Activated naive CD8-positive, alpha-beta T cell treated with anti-CD3 and anti-CD28 coated beads, Interleukin-2, amount 10 ng/mL, durations not matched to agents 7 days and 5 days (primary cell): ENCODE results near the gene SDR42E1. TPM values are rescaled to one million over a fixed set of nuclear protein-coding genes. Genes with fewer than 3 reads are reported as not detected.

Experiments
- ATAC-seq: fragments of 150-1000 bp; cut with Tn5 transposase; one replicate; pipeline ENCODE4 v1.10.0; 2021; ENCODE audit warnings: low read depth, moderate library complexity
- POLR2A ChIA-PET: fragments of 350-600 bp; sonication (Branson Sonifier 250); formaldehyde crosslinking; loops from one replicate; lab custom pipeline; 2021; ENCODE audit warnings: antibody characterized with exemption; lab: Charles Lee
- DNase-seq: peaks from one replicate; pipeline ENCODE4 v3.0.0; 2021
- H3K27ac Mint-ChIP-seq: one replicate; pipeline ENCODE4 v1.8.0; 2022; ENCODE audit warnings: mild to moderate bottlenecking, mixed read lengths
- H3K27me3 Mint-ChIP-seq: one replicate; pipeline ENCODE4 v1.8.0; 2022; ENCODE audit warnings: mild to moderate bottlenecking, moderate library complexity, mixed read lengths
- H3K36me3 Mint-ChIP-seq: one replicate; pipeline ENCODE4 v1.8.0; 2021; ENCODE audit warnings: mild to moderate bottlenecking, mixed read lengths
- H3K4me1 Mint-ChIP-seq: one replicate; pipeline ENCODE4 v1.8.0; 2021; ENCODE audit warnings: mixed read lengths
- H3K4me3 Mint-ChIP-seq: one replicate; pipeline ENCODE4 v1.8.0; 2022; ENCODE audit warnings: mild to moderate bottlenecking, moderate library complexity, mixed read lengths
- H3K9me3 Mint-ChIP-seq: one replicate; pipeline ENCODE4 v1.8.0; 2021; ENCODE audit warnings: mixed read lengths
- total RNA-seq, 2 experiments: library from RNA; stranded (reverse); gene quantifications; one replicate each; pipeline ENCODE4 v1.2.3, GENCODE V29; 2021

SDR42E1 gene, protein sequence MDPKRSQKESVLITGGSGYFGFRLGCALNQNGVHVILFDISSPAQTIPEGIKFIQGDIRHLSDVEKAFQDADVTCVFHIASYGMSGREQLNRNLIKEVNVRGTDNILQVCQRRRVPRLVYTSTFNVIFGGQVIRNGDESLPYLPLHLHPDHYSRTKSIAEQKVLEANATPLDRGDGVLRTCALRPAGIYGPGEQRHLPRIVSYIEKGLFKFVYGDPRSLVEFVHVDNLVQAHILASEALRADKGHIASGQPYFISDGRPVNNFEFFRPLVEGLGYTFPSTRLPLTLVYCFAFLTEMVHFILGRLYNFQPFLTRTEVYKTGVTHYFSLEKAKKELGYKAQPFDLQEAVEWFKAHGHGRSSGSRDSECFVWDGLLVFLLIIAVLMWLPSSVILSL
- total RNA-seq = 10 to 100 TPM; 12.5 to 13.9 TPM

DNA sequence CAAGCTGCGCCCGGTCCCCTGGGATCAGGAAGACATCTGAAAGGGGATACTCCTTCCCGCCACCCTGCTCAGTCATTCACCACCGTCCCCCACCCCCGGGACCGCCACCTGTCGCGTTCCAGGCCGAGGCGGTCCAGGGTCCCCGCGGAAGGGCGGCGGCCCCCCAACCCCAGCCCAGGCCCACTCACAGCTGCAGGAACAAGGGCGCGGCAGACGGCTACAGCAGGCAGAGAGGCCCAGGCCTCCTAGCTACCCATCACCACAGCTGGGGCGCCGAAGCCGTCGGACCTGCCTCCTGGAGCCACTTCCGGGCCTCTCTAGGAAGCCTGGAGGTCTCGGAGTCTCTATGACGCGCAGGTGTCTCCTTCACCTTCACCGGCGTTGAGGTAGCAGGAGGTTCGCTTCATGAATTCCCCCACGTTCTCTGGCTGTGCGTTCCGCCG lies at the start of gene SDR42E1:
SDR42E1 (minus strand) TSS at position 272 of the 443 bp plus-strand sequence. CDS start 10,612 bp downstream, outside the sequence.
- peaks cover 26% of the 10 kb centered on the region for H3K9me3 Mint-ChIP-seq
- peak within 1 kb of the TSS; percentile 83 for H3K27ac Mint-ChIP-seq
- H3K4me3 Mint-ChIP-seq = peak within 1 kb of the TSS; percentile 91
- peak; percentile 74 for DNase-seq
- POLR2A ChIA-PET = interaction anchor here (1.0 kb wide), 1 partner anchor 13 kb away, joined by 3 read pairs; no protein-coding TSS in a partner anchor
- peaks cover 9% of the 10 kb centered on the region for H3K27me3 Mint-ChIP-seq
- ATAC-seq = peak; percentile 98
- H3K4me1 Mint-ChIP-seq = peaks cover 17% of the 10 kb centered on the region
- peaks cover 32% of the 10 kb centered on the region for H3K36me3 Mint-ChIP-seq

DNA sequence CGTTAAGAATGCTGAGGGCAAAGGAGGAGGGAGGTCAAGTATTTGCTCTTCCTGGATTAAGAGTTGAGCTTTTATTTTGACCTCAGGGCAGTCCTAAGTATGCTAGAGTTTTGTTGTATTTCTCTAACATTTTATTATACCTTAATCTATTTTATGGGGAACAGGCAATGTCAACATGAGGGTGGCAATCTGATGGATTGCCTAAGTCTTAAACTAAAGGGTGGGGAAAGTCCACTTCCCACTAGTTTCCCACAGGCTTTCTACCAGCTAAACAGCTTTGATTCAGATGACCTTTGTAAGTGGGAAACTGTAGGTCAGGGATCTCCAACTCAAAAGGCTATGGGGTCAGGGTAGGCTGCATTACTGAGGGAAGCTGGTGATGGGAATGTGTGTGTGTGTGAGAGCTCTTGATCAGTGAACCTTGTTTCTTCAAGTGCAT lies 48.7 kb upstream of the SDR42E1 start:
- Mint-ChIP-seq H3K36me3 (no peaks in the 10 kb centered on the region), H3K4me1 (no peaks in the 10 kb centered on the region), H3K27me3 (peaks cover 26% of the 10 kb centered on the region), H3K4me3 (no peak overlapping the region), H3K27ac (no peak overlapping the region), H3K9me3 (no peaks in the 10 kb centered on the region)
- ATAC-seq = no peak
- DNase-seq = no peak
- POLR2A ChIA-PET = no interaction called here

DNA sequence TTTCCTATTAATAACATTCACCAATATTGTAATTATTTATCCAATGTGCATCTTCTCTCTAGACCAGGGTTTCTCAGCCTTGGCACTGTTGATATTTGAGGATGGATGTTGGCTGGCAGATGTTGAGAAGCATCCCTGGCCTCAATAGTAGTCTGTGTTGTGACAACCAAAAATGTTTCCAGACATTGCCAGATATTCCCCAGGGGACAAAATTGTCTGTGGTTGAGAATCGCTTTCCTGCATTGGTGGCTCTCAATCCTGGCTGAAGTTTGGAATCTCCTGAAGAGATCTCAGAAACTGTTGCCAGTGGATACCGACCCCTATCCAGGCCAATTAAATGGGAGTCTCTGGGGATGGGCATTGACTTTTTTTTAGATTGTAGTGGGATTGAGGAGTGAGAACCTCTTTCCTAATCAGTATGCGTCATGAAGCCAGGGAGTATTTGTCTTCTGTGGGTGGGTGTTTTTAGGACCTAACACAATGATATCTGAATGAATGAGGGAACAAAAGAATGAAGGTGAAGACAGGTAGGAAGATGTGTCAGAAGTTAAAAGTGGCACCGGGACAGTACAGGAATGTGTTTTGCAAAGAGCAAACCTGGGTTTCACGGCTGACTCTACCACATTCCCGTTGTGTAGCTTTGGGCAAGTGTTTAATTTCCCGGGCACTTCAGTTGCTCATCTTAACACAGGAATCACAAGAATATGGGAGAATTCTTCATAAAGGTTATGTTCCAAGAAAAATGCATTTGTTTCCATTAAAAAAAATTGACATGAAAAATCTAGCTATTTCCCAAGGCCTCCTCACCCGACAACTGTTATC lies 48.1 kb upstream of the SDR42E1 start:
- POLR2A ChIA-PET = no interaction called here

DNA sequence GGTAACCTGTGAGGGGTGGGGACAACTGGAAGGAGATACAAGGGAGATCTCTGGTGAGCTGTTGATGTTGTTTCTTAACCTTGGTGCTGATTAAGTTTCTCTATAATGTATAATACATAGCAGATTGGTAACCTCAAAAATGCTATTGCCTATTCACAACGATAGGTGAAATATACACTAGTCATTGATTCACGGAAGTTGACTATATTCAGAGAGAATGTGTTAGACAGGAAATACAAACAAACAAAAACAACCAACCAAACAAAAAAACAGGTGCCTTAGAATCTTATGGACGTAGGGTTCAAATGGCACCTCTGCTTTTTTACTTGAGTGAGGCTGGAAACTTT lies 45.3 kb upstream of the SDR42E1 start:
- Mint-ChIP-seq H3K4me3 (no peak overlapping the region), H3K36me3 (no peaks in the 10 kb centered on the region)
- POLR2A ChIA-PET = interaction anchor here (0.7 kb wide), 1 partner anchor 97 kb away, joined by 3 read pairs; no protein-coding TSS in a partner anchor

More for the DNA sequence above, 48.1 kb upstream of the SDR42E1 start:
- no peak overlapping the region for H3K4me3 Mint-ChIP-seq
- H3K36me3 Mint-ChIP-seq = no peaks in the 10 kb centered on the region
- no peaks in the 10 kb centered on the region for H3K4me1 Mint-ChIP-seq
- H3K27me3 Mint-ChIP-seq = peaks cover 25% of the 10 kb centered on the region
- no peak overlapping the region for H3K27ac Mint-ChIP-seq
- H3K9me3 Mint-ChIP-seq = no peaks in the 10 kb centered on the region
- DNase-seq = no peak
- no peak for ATAC-seq

DNA sequence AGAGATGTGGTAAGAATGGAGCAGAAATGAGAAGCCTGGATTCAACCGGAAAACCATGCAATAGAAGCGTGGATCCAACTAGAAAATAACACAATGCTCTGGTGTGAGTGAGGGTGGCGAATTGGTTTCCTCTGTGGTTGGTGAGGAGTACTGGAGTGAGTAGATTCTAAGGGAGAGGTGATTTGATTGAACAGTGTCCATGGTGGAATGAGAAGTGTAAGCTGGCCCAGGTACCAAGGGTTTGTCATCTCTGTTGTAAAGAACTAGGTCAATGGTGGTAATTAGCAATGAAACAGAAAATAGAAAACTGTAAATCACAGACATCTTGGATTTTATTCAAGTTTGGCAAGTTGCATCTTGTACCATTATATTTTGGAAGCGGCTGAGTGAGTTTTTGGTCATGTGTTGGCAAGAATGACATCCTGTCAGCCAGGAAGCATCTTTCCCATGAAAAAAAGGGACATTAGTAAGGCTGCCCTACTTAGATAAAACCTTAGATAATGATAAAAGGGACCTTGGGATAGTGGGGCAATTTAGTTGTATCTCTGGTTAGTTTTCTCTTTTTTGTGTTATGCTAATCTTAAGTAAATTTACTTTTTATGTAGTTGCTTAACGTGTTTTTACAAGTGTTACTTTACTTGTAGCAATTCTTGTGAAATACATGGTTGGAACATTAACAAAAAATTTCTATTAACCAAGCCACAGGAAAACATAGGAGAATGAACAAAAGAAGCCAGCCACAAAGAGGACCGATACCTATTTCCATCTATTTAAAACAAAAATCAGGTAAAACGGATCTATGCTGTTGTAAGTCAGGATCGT lies 44.7 kb upstream of the SDR42E1 start:
- no peak overlapping the region for H3K27ac Mint-ChIP-seq
- ATAC-seq = no peak
- no peaks in the 10 kb centered on the region for H3K4me1 Mint-ChIP-seq
- H3K4me3 Mint-ChIP-seq = no peak overlapping the region
- no peaks in the 10 kb centered on the region for H3K36me3 Mint-ChIP-seq
- DNase-seq = no peak
- H3K27me3 Mint-ChIP-seq = peaks cover 19% of the 10 kb centered on the region
- POLR2A ChIA-PET = no interaction called here
- H3K9me3 Mint-ChIP-seq = no peaks in the 10 kb centered on the region

More for the DNA sequence above, 45.3 kb upstream of the SDR42E1 start:
- Mint-ChIP-seq H3K4me1 (no peaks in the 10 kb centered on the region), H3K27me3 (peaks cover 20% of the 10 kb centered on the region), H3K9me3 (no peaks in the 10 kb centered on the region), H3K27ac (no peak overlapping the region)
- DNase-seq (no peak), ATAC-seq (no peak)

DNA sequence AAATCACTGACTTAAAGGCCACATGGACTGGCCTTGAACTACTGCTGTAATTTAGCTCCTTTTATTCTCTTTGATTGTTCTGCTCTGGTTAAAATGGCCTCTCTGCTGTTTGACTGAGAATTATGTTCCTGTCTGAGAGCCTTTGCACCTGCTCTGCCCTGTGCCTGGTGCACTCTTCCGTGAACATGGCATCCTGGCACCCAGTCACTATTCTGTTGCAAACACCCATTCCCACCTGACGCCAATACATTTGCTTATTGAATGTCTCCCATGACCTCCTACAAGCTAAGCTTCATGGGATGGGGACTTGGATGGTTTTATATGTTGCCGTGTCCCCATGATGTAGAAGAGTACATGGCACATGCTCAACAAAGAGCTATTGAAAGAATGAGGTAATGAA lies 43.8 kb upstream of the SDR42E1 start:
- peaks cover 18% of the 10 kb centered on the region for H3K27me3 Mint-ChIP-seq
- no peak for DNase-seq
- H3K27ac Mint-ChIP-seq = no peak overlapping the region
- no peaks in the 10 kb centered on the region for H3K4me1 Mint-ChIP-seq
- POLR2A ChIA-PET = no interaction called here
- no peak for ATAC-seq
- no peaks in the 10 kb centered on the region for H3K36me3 Mint-ChIP-seq
- no peak overlapping the region for H3K4me3 Mint-ChIP-seq
- no peaks in the 10 kb centered on the region for H3K9me3 Mint-ChIP-seq

DNA sequence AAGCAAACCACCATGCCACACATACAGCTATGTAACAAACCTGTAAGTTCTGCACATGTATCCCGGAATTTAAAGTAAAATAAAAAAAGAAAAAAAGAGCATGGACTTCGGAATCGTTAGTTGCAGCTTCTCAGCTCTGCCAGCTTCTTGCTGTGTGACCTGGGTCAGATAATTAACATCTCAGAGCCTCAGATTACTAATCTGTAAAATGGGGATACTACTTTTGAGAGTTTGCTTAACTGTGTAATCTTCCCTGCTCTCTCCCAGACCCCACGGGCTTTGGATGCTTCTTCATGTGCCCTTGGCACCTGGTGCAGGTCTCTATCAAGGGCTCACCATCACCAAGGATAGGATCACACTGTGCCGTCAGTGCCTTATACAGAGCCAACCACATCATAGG lies 40.4 kb upstream of the SDR42E1 start:
- ATAC-seq (no peak), DNase-seq (no peak)
- POLR2A ChIA-PET = no interaction called here
- Mint-ChIP-seq H3K36me3 (no peaks in the 10 kb centered on the region), H3K4me1 (no peaks in the 10 kb centered on the region), H3K27me3 (peaks cover 21% of the 10 kb centered on the region), H3K27ac (no peak overlapping the region), H3K4me3 (no peak overlapping the region), H3K9me3 (no peaks in the 10 kb centered on the region)

DNA sequence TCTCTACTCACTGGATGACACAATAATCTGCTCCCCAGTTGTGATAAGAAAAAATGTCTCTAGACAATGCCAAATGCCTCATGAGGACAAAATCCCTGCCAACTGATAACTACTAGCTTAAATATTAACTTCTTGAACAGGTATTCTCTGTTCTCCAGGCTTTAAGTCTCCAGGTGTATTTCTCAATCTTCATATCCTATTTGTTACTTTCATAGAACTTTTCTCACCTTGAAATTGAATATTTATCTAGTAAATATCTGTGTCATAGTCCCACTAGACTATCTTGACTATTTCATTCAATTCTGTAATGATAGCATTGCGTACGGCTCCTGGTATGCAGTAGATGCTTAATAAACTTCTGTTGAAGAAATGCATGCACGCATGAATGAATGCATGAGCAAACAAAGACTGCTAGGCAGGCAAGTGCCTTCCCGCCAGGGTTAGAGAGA lies 39.7 kb upstream of the SDR42E1 start:
- no peak overlapping the region for H3K27ac Mint-ChIP-seq
- no peaks in the 10 kb centered on the region for H3K9me3 Mint-ChIP-seq
- no peak overlapping the region for H3K4me3 Mint-ChIP-seq
- H3K27me3 Mint-ChIP-seq = peaks cover 22% of the 10 kb centered on the region
- H3K36me3 Mint-ChIP-seq = no peaks in the 10 kb centered on the region
- ATAC-seq (no peak), DNase-seq (no peak)
- POLR2A ChIA-PET = no interaction called here
- H3K4me1 Mint-ChIP-seq = no peaks in the 10 kb centered on the region

DNA sequence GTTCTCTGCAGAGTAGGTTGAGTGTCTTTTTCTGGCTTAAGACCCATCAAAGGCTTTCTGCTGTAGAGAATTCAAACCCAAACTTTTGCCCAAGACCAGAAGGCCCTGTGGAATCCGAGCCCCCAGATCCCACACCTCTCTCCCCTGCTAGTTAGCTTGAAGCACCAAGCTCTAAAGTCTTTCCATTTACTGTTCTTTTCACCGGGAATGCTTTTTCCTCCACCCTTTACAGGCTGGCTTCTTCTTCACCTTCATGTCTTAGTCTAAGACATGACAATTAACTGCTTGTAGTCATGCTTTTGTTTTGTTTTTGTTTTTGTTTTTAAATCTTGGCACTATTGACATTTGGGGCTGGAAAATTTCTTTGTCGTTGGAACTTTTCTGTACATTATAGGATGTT lies 39.2 kb upstream of the SDR42E1 start:
- Mint-ChIP-seq H3K9me3 (no peaks in the 10 kb centered on the region), H3K27me3 (peaks cover 24% of the 10 kb centered on the region), H3K27ac (no peak overlapping the region), H3K4me1 (no peaks in the 10 kb centered on the region), H3K4me3 (no peak overlapping the region), H3K36me3 (no peaks in the 10 kb centered on the region)
- DNase-seq (no peak), ATAC-seq (no peak)
- POLR2A ChIA-PET = no interaction called here

DNA sequence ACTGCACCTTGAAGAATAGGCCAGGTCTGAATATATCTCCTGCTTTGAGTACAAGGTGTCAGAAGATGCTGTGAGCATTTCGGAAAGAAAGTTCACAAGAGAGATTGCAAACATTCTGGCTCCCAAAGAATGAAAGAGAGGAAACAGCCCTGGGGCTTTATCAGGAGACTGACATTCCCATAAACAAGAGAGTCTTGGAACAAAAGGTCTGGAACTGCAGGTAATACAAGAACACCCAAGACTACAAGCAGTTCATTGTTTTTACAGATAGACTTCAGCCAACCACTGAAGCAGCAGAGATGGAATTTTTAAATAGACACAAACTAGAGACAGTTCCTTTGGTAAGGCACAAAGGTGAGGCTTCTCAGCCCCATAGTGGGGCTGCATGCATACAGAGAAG lies 38.2 kb upstream of the SDR42E1 start:
- Mint-ChIP-seq H3K27me3 (peaks cover 19% of the 10 kb centered on the region), H3K4me3 (no peak overlapping the region), H3K4me1 (no peaks in the 10 kb centered on the region), H3K36me3 (no peaks in the 10 kb centered on the region), H3K27ac (no peak overlapping the region), H3K9me3 (no peaks in the 10 kb centered on the region)
- POLR2A ChIA-PET = no interaction called here
- ATAC-seq (no peak), DNase-seq (no peak)

DNA sequence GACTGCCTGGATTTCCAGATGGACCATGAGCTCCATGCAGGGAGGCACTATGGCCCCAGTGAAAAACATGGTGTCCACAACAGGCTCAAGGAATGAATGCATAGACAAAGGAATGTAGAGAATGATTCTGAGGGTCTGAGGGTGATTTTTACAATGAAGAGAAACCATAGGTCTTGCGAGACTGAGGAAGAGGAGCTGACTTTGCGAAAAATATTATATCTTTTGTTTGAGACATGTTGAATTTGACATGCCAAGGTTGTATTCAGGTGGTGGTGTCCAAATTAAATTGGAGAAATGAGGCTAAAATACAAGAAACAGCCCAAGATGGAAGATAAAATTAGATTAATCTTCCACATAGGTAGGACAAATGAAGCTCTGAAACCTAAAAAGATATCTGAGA lies 36.5 kb upstream of the SDR42E1 start:
- Mint-ChIP-seq H3K4me3 (no peak overlapping the region), H3K4me1 (no peaks in the 10 kb centered on the region), H3K27ac (no peak overlapping the region), H3K36me3 (no peaks in the 10 kb centered on the region), H3K27me3 (peaks cover 16% of the 10 kb centered on the region), H3K9me3 (no peaks in the 10 kb centered on the region)
- DNase-seq (no peak), ATAC-seq (no peak)
- POLR2A ChIA-PET = no interaction called here

DNA sequence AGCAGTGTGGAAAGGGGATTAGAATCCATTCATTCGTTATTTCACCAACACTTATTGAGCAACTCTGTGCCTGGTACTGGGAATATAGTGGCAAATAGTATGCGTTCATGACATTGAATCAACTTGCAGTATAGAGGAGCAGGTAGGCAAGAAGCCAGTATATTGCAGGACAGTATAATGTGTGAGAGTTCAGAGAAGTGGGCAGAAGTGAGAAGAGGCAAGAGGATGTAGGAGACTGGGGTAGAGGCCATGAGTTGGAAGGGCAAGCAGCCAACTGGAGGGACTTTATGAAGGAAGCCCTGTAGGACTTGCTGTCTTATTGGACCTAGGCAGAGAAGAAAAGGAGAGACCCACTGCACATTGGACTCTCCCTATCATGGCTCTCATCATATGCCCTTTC lies 36.1 kb upstream of the SDR42E1 start:
- no peak for ATAC-seq
- POLR2A ChIA-PET = no interaction called here
- no peak for DNase-seq
- H3K36me3 Mint-ChIP-seq = no peaks in the 10 kb centered on the region
- H3K9me3 Mint-ChIP-seq = no peaks in the 10 kb centered on the region
- H3K27ac Mint-ChIP-seq = no peak overlapping the region
- peaks cover 16% of the 10 kb centered on the region for H3K27me3 Mint-ChIP-seq
- H3K4me1 Mint-ChIP-seq = no peaks in the 10 kb centered on the region
- H3K4me3 Mint-ChIP-seq = no peak overlapping the region

DNA sequence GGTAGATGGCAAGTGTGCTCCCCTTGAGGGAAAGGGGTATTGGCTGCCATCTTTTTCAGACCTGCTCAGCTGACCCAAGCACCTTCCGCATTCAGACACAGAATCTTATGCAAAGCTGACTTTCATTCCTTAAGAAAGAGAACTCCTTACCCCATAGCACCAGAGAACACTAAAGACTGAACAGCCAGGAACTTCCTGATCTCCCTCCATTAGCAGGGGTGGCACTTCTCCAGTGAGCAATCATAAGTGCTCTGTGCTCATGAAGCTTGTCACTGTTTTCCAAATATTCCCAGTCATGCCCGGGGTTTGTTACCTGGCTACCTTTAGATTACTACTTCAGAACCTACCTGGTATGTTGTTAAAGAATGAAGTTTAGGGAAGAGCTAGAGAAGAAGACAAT lies 35.7 kb upstream of the SDR42E1 start:
- Mint-ChIP-seq H3K27ac (no peak overlapping the region), H3K9me3 (no peaks in the 10 kb centered on the region), H3K27me3 (peaks cover 16% of the 10 kb centered on the region), H3K4me1 (no peaks in the 10 kb centered on the region), H3K36me3 (no peaks in the 10 kb centered on the region), H3K4me3 (no peak overlapping the region)
- POLR2A ChIA-PET = no interaction called here
- DNase-seq (no peak), ATAC-seq (no peak)
